HepG2 (cell line): ENCODE measurements around the gene SEMA3E. TPM values are rescaled to one million over a fixed set of nuclear protein-coding genes. Genes with fewer than 3 reads are reported as not detected.

ENCODE experiments used
- ATAC-seq: fragments of 200-7000 bp; cut with Tn5 transposase; 3 replicates; pipeline ENCODE4 v1.9.1; 2020; ENCODE audit warnings: mild to moderate bottlenecking, moderate library complexity
- BruUV-seq: library from RNA; stranded (reverse); fragments of 400-500 nt; replicated peaks from 2 replicates; lab custom pipeline; 2021; lab: Mats Ljungman, UMichigan
- CTCF ChIA-PET: fragments of 300-600 bp; formaldehyde crosslinking; extraction: SDS; loops from one replicate; lab custom pipeline; 2021; ENCODE audit warnings: low total read pairs, inconsistent platforms, low intra/inter-chr PET ratio; lab: Yijun Ruan, JAX
- POLR2A ChIA-PET: fragments of 350-600 bp; sonication (Branson Sonifier 250); formaldehyde crosslinking; loops from one replicate; lab custom pipeline; 2020; ENCODE audit warnings: antibody characterized with exemption, inconsistent platforms; lab: Yijun Ruan, JAX
- DNase-seq: peaks from one replicate; pipeline ENCODE4 v3.0.0-alpha.2; 2015; ENCODE audit warnings: low spot score
- FAIRE-seq: peaks from 3 replicates; lab custom pipeline; 2011; peaks lifted over from hg19 to GRCh38; lab: Jason Lieb, UNC
- H2AFZ ChIP-seq: one replicate; pipeline ENCODE4 v1.6.1; 2011; ENCODE audit warnings: low read length, inconsistent platforms
- H3K27ac ChIP-seq: fragments of 300-600 bp; 3 replicates; pipeline ENCODE4 v1.8.0; 2011; ENCODE audit warnings: mixed run types, mild to moderate bottlenecking, mixed read lengths, low read length, inconsistent platforms; ENCODE audit not compliant: insufficient read depth; ENCODE audit errors: extremely low read length
- H3K27me3 ChIP-seq, 2 experiments: fragments of 200-600 bp in 1 of 2; 2 replicates in 1 of 2; 3 replicates in 1 of 2; pipeline versions ENCODE4 v1.6.0 to v1.8.0; 2011; ENCODE audit warnings: low read length in 2 of 2, mild to moderate bottlenecking in 2 of 2, moderate library complexity in 2 of 2, inconsistent platforms in 1 of 2; ENCODE audit not compliant: insufficient read depth in 2 of 2, control insufficient read depth in 1 of 2
- H3K36me3 ChIP-seq, 2 experiments: fragments of 200-600 bp in 1 of 2; replicated peaks in 1 of 2; 2 replicates in 1 of 2; 3 replicates in 1 of 2; pipeline versions ENCODE4 v1.5.1 to v1.8.0; 2011; ENCODE audit warnings: low read length in 2 of 2, inconsistent platforms in 1 of 2; ENCODE audit not compliant: insufficient read depth in 2 of 2, control insufficient read depth in 1 of 2
- H3K4me1 ChIP-seq: 2 replicates; pipeline ENCODE4 v1.5.1; 2012; ENCODE audit warnings: low read length, inconsistent platforms; ENCODE audit not compliant: insufficient read depth
- H3K4me2 ChIP-seq: 2 replicates; pipeline ENCODE4 v1.6.0; 2011; ENCODE audit warnings: low read depth, low read length, inconsistent platforms
- H3K4me3 ChIP-seq, 3 experiments: fragments of 200-600 bp in 1 of 3; sonication (generic), shearing (Covaris generic) in 1 of 3; replicated peaks in 1 of 3; 2 replicates each; pipeline ENCODE4 v1.5.1; 2011 to 2016; ENCODE audit warnings: low read length in 3 of 3, inconsistent platforms in 2 of 3, low read depth in 2 of 3, mild to moderate bottlenecking in 2 of 3, control low read depth in 1 of 3, mixed read lengths in 1 of 3; ENCODE audit not compliant: insufficient read depth in 1 of 3
- H3K79me2 ChIP-seq: one replicate; pipeline ENCODE4 v1.6.1; 2011; ENCODE audit warnings: low read length, inconsistent platforms; ENCODE audit not compliant: insufficient read depth
- H3K9ac ChIP-seq: 2 replicates; pipeline ENCODE4 v1.6.0; 2011; ENCODE audit warnings: mild to moderate bottlenecking, low read depth, low read length, inconsistent platforms; ENCODE audit not compliant: insufficient read depth
- H3K9me3 ChIP-seq: 2 replicates; pipeline ENCODE4 v1.5.1; 2012; ENCODE audit warnings: mild to moderate bottlenecking, low read length
- H4K20me1 ChIP-seq: 2 replicates; pipeline ENCODE4 v1.6.0; 2011; ENCODE audit warnings: inconsistent platforms, mild to moderate bottlenecking, low read length, moderate library complexity; ENCODE audit not compliant: insufficient read depth
- GABPB1 ChIP-seq: IDR thresholded peaks from 2 replicates; pipeline ENCODE4 v1.6.1; 2016; ENCODE audit warnings: mild to moderate bottlenecking, missing genetic modification reagents, moderate library complexity, missing compliant biosample characterization
- NCOA1 ChIP-seq: sonication (generic); formaldehyde crosslinking; IDR thresholded peaks from 2 replicates; pipeline ENCODE4 v1.9.0; 2021; ENCODE audit warnings: missing genetic modification reagents
- PRMT3 ChIP-seq: sonication (generic); formaldehyde crosslinking; IDR thresholded peaks from 2 replicates; pipeline ENCODE4 v1.8.1; 2022; ENCODE audit warnings: low read depth, mild to moderate bottlenecking, moderate library complexity, missing genetic modification reagents, borderline replicate concordance
- SKI ChIP-seq: fragments of 450-650 bp; IDR thresholded peaks from one replicate; pipeline ENCODE4 v1.6.1; 2018; ENCODE audit warnings: mild to moderate bottlenecking; ENCODE audit not compliant: partially characterized antibody
- SMARCE1 ChIP-seq: fragments of 450-650 bp; IDR thresholded peaks from 2 replicates; pipeline ENCODE4 v1.6.1; 2017; ENCODE audit warnings: borderline replicate concordance
- ZNF143 ChIP-seq: sonication (generic); formaldehyde crosslinking; IDR thresholded peaks from 2 replicates; pipeline ENCODE4 v1.4.0; 2020; ENCODE audit warnings: missing genetic modification reagents
- ZNF616 ChIP-seq: sonication (generic); formaldehyde crosslinking; IDR thresholded peaks from 2 replicates; pipeline ENCODE4 v1.5.0; 2020; ENCODE audit warnings: low read depth, mild to moderate bottlenecking, missing genetic modification reagents
- WGBS: methylation state at CpG from one replicate; pipeline ENCODE4 v1.1.6; 2017; ENCODE audit warnings: low lambda C conversion rate; 5-methylcytosine and 5-hydroxymethylcytosine counted together
- in situ Hi-C: cut with HindIII; loops from 2 replicates; pipeline ENCODE4 v1.10.0; 2017; ENCODE audit warnings: low pct_unique_long_range_greater_than_20kb; ENCODE audit not compliant: extremely low pct_ligation_motif_present
- intact Hi-C: fragments of 100-400 bp; cut with micrococcal nuclease; formaldehyde crosslinking; loops from one replicate; pipeline ENCODE4 v1.10.0; 2022; ENCODE audit not compliant: unreplicated experiment
- polyA plus RNA-seq, 8 experiments: library from polyadenylated mRNA; depleted of rRNA in 3 of 8; stranded (reverse) in 7 of 8; unstranded in 1 of 8; fragments of >200 nt; fragmentation: Illumina TruSeq in 4 of 8; extraction: Trizol in 4 of 8; gene quantifications; 2 replicates each; pipeline versions ENCODE4 v1.2.1 to v1.2.3, GENCODE V29; 2011 to 2016; ENCODE audit warnings: low read depth in 4 of 8, missing spikeins in 1 of 8, mixed read lengths in 1 of 8; ENCODE audit not compliant: insufficient read depth in 1 of 8
- total RNA-seq, 5 experiments: library from RNA; depleted of rRNA; stranded (reverse); fragments of >200 nt; fragmentation: Illumina TruSeq; extraction: Trizol; gene quantifications; 2 replicates each; pipeline ENCODE4 v1.2.3, GENCODE V29; 2016; ENCODE audit warnings: low read depth in 1 of 5
- TF ChIP-seq, protein P1 (sequence below): sonication (generic); formaldehyde crosslinking; IDR thresholded peaks from 2 replicates; pipeline ENCODE4 v1.5.1; 2020; ENCODE audit warnings: missing genetic modification reagents, mild to moderate bottlenecking, borderline replicate concordance
- TF ChIP-seq, protein P2 (sequence below): sonication (generic); formaldehyde crosslinking; IDR thresholded peaks from one replicate; pipeline ENCODE4 v1.5.1; 2020; ENCODE audit warnings: mild to moderate bottlenecking, missing genetic modification reagents; ENCODE audit errors: not compliant biosample characterization
- TF ChIP-seq, protein P3 (sequence below): sonication (generic); formaldehyde crosslinking; conservative IDR thresholded peaks from 2 replicates; pipeline ENCODE4 v1.5.0; 2020; ENCODE audit warnings: missing genetic modification reagents
- TF ChIP-seq, protein P4 (sequence below): sonication (generic); formaldehyde crosslinking; IDR thresholded peaks from 2 replicates; pipeline ENCODE4 v1.4.0; 2020; ENCODE audit warnings: missing genetic modification reagents, borderline replicate concordance

The SEMA3E gene
- total and polyA plus RNA-seq, 2 of the 13 experiments (the other 11 are each of a cell fraction or from before 2014, with no cell fraction given), result not detected

DNA sequence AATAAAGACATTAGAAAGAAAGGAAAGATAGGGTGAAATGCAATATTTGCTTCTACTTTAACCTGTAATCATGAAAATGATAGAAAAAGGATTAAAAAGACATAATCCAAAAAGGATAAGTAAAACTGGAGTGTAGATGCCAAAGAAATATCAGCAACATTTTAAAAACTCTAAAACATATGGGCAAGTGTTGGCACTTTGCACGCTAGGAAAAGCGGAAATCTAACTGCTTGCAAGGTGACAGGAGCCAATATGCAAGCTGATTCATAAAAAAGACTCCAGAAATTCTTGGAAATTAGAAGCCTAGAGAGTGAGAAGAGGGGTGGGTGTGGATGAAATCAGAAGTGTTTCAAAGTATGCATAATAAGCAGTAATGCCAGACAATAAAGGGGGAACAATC is 161.1 kb downstream of the SEMA3E start (continued):
- TF ChIP-seq, protein P1, sequence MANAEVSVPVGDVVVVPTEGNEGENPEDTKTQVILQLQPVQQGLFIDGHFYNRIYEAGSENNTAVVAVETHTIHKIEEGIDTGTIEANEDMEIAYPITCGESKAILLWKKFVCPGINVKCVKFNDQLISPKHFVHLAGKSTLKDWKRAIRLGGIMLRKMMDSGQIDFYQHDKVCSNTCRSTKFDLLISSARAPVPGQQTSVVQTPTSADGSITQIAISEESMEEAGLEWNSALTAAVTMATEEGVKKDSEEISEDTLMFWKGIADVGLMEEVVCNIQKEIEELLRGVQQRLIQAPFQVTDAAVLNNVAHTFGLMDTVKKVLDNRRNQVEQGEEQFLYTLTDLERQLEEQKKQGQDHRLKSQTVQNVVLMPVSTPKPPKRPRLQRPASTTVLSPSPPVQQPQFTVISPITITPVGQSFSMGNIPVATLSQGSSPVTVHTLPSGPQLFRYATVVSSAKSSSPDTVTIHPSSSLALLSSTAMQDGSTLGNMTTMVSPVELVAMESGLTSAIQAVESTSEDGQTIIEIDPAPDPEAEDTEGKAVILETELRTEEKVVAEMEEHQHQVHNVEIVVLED, result no peak
- TF ChIP-seq, protein P2, sequence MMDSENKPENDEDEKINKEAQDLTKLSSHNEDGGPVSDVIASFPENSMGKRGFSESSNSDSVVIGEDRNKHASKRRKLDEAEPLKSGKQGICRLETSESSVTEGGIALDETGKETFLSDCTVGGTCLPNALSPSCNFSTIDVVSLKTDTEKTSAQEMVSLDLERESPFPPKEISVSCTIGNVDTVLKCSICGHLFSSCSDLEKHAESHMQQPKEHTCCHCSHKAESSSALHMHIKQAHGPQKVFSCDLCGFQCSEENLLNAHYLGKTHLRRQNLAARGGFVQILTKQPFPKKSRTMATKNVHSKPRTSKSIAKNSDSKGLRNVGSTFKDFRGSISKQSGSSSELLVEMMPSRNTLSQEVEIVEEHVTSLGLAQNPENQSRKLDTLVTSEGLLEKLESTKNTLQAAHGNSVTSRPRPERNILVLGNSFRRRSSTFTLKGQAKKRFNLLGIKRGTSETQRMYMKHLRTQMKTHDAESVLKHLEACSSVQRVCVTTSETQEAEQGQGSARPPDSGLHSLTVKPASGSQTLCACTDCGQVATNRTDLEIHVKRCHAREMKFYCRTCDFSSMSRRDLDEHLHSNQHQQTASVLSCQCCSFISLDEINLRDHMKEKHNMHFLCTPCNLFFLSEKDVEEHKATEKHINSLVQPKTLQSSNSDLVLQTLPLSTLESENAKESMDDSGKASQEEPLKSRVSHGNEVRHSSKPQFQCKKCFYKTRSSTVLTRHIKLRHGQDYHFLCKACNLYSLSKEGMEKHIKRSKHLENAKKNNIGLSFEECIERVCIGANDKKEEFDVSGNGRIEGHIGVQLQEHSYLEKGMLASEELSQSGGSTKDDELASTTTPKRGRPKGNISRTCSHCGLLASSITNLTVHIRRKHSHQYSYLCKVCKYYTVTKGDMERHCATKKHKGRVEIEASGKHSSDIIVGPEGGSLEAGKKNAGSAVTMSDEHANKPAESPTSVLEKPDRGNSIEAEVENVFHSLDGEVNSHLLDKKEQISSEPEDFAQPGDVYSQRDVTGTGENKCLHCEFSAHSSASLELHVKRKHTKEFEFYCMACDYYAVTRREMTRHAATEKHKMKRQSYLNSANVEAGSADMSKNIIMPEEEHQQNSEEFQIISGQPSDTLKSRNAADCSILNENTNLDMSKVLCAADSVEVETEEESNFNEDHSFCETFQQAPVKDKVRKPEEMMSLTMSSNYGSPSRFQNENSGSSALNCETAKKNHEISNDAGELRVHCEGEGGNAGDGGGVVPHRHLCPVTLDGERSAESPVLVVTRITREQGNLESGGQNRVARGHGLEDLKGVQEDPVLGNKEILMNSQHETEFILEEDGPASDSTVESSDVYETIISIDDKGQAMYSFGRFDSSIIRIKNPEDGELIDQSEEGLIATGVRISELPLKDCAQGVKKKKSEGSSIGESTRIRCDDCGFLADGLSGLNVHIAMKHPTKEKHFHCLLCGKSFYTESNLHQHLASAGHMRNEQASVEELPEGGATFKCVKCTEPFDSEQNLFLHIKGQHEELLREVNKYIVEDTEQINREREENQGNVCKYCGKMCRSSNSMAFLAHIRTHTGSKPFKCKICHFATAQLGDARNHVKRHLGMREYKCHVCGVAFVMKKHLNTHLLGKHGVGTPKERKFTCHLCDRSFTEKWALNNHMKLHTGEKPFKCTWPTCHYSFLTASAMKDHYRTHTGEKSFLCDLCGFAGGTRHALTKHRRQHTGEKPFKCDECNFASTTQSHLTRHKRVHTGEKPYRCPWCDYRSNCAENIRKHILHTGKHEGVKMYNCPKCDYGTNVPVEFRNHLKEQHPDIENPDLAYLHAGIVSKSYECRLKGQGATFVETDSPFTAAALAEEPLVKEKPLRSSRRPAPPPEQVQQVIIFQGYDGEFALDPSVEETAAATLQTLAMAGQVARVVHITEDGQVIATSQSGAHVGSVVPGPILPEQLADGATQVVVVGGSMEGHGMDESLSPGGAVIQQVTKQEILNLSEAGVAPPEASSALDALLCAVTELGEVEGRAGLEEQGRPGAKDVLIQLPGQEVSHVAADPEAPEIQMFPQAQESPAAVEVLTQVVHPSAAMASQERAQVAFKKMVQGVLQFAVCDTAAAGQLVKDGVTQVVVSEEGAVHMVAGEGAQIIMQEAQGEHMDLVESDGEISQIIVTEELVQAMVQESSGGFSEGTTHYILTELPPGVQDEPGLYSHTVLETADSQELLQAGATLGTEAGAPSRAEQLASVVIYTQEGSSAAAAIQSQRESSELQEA (CRISPR knock-in tag), result no peak

DNA sequence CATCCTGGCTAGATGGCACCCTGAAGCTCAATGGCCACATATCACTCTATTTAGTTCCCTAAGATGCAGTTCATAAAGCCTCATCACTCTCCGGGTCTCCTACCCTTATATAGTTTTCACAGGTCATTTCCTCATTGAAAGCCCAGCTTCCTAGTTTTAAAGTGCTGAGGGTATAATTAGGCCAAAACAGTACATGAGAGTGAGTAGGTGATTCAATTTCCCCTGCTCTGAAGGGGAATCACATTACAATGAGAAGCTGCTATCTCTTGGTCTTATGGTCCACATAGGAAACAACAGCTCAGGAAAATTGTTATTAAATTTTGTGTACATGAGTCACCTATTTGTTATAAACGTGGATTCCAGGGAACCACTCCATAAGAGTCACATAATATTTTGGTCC is 162.0 kb downstream of the SEMA3E start:
- no peaks in the 10 kb centered on the region for H3K9me3 ChIP-seq
- DNase-seq (no peak), FAIRE-seq (no peak), ATAC-seq (no peak)
- WGBS, result 0% methylated on average over 2 of the region's 2 CpGs
- intact Hi-C loops (no loop called here), in situ Hi-C loops (no loop called here)
- no peaks in the 10 kb centered on the region for H3K79me2 ChIP-seq
- no peak overlapping the region for H3K4me2 ChIP-seq
- no peak overlapping the region for H2AFZ ChIP-seq
- H4K20me1 ChIP-seq, result no peaks in the 10 kb centered on the region
- no peaks in the 10 kb centered on the region for H3K36me3 ChIP-seq
- ChIA-PET CTCF (no interaction called here), POLR2A (no interaction called here)
- H3K27me3 ChIP-seq, result no peaks in the 10 kb centered on the region
- H3K9ac ChIP-seq, result no peak overlapping the region
- no peaks in the 10 kb centered on the region for H3K4me1 ChIP-seq
- H3K27ac ChIP-seq, result no peak overlapping the region
- H3K4me3 ChIP-seq, result no peak overlapping the region
- no TSS peak for BruUV-seq
- TF ChIP-seq ZNF143 (CRISPR knock-in tag) (no peak), SMARCE1 (no peak), PRMT3 (CRISPR knock-in tag) (no peak), SKI (no peak), GABPB1 (CRISPR knock-in tag) (no peak), NCOA1 (CRISPR knock-in tag) (no peak), ZNF616 (CRISPR knock-in tag) (no peak)
- TF ChIP-seq, protein P3, sequence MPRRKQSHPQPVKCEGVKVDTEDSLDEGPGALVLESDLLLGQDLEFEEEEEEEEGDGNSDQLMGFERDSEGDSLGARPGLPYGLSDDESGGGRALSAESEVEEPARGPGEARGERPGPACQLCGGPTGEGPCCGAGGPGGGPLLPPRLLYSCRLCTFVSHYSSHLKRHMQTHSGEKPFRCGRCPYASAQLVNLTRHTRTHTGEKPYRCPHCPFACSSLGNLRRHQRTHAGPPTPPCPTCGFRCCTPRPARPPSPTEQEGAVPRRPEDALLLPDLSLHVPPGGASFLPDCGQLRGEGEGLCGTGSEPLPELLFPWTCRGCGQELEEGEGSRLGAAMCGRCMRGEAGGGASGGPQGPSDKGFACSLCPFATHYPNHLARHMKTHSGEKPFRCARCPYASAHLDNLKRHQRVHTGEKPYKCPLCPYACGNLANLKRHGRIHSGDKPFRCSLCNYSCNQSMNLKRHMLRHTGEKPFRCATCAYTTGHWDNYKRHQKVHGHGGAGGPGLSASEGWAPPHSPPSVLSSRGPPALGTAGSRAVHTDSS (CRISPR knock-in tag), result no peak
- TF ChIP-seq, protein P4, sequence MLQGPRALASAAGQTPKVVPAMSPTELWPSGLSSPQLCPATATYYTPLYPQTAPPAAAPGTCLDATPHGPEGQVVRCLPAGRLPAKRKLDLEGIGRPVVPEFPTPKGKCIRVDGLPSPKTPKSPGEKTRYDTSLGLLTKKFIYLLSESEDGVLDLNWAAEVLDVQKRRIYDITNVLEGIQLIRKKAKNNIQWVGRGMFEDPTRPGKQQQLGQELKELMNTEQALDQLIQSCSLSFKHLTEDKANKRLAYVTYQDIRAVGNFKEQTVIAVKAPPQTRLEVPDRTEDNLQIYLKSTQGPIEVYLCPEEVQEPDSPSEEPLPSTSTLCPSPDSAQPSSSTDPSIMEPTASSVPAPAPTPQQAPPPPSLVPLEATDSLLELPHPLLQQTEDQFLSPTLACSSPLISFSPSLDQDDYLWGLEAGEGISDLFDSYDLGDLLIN (CRISPR knock-in tag), result no peak
